Effector memory CD8-positive, alpha-beta T cell (primary cell): ENCODE measurements around the gene CBLB.

Source experiments
- ATAC-seq: fragments of 150-1000 bp; cut with Tn5 transposase; replicated peaks from 2 replicates; pipeline ENCODE4 v1.10.0; 2021; ENCODE audit warnings: mild to moderate bottlenecking, moderate library complexity
- DNase-seq, 3 experiments: peaks; one replicate each; pipeline ENCODE4 v3.0.0; 2021
- H3K27ac Mint-ChIP-seq, 2 donors: one replicate each; pipeline ENCODE4 v1.8.0; 2022; ENCODE audit warnings: mild to moderate bottlenecking in 2 of 2, mixed read lengths in 2 of 2, moderate library complexity in 2 of 2
- H3K27me3 Mint-ChIP-seq, 2 donors: one replicate each; pipeline ENCODE4 v1.8.0; 2022; ENCODE audit warnings: mixed read lengths in 2 of 2
- H3K36me3 Mint-ChIP-seq: one replicate; pipeline ENCODE4 v1.8.0; 2022; ENCODE audit warnings: mild to moderate bottlenecking, moderate library complexity, mixed read lengths; ENCODE audit not compliant: insufficient read depth
- H3K4me1 Mint-ChIP-seq, 2 donors: one replicate each; pipeline ENCODE4 v1.8.0; 2022; ENCODE audit warnings: low read depth in 2 of 2, mixed read lengths in 2 of 2
- H3K4me3 Mint-ChIP-seq, 2 donors: one replicate each; pipeline ENCODE4 v1.8.0; 2022; ENCODE audit warnings: mild to moderate bottlenecking in 2 of 2, mixed read lengths in 2 of 2, moderate library complexity in 2 of 2
- H3K9me3 Mint-ChIP-seq, 2 donors: one replicate each; pipeline ENCODE4 v1.8.0; 2022; ENCODE audit warnings: mixed read lengths in 2 of 2

The CBLB gene

GRCh38 chr3:105611304-105612192 is 257.3 kb downstream of the CBLB start:
- ATAC-seq (no peak), DNase-seq (no peak)
- no peak overlapping the region for H3K4me3 Mint-ChIP-seq
- no peaks in the 10 kb centered on the region for H3K27me3 Mint-ChIP-seq
- H3K4me1 Mint-ChIP-seq = no peaks in the 10 kb centered on the region
- H3K36me3 Mint-ChIP-seq = no peaks in the 10 kb centered on the region
- H3K27ac Mint-ChIP-seq = no peak overlapping the region
- no peaks in the 10 kb centered on the region for H3K9me3 Mint-ChIP-seq

GRCh38 chr3:105610473-105610872 is 258.3 kb downstream of the CBLB start:
- Mint-ChIP-seq H3K9me3 (no peaks in the 10 kb centered on the region), H3K4me1 (no peaks in the 10 kb centered on the region), H3K4me3 (no peak overlapping the region), H3K27me3 (no peaks in the 10 kb centered on the region), H3K36me3 (no peaks in the 10 kb centered on the region), H3K27ac (no peak overlapping the region)
- ATAC-seq = no peak
- no peak for DNase-seq

- Mint-ChIP-seq H3K9me3 (no peaks in the 10 kb centered on the region), H3K4me1 (no peaks in the 10 kb centered on the region), H3K27ac (no peak overlapping the region), H3K27me3 (no peaks in the 10 kb centered on the region), H3K36me3 (no peaks in the 10 kb centered on the region), H3K4me3 (no peak overlapping the region)
- no peak for DNase-seq
- ATAC-seq = no peak
Observed at GRCh38 chr3:105608623-105609022, 260.2 kb downstream of the CBLB start.

GRCh38 chr3:105606016-105606415 is 262.8 kb downstream of the CBLB start:
- no peak overlapping the region for H3K4me3 Mint-ChIP-seq
- no peaks in the 10 kb centered on the region for H3K4me1 Mint-ChIP-seq
- H3K27ac Mint-ChIP-seq = no peak overlapping the region
- no peaks in the 10 kb centered on the region for H3K36me3 Mint-ChIP-seq
- DNase-seq (no peak), ATAC-seq (no peak)
- no peaks in the 10 kb centered on the region for H3K9me3 Mint-ChIP-seq
- H3K27me3 Mint-ChIP-seq = no peaks in the 10 kb centered on the region
